AG04449 (cell line): ENCODE measurements around the gene HK1.

Experiments used
- CTCF ChIA-PET: fragments of 350-600 bp; formaldehyde crosslinking; extraction: SDS; loops from one replicate; lab custom pipeline; 2021; ENCODE audit warnings: antibody characterized with exemption; lab: Yijun Ruan, JAX
- POLR2A ChIA-PET: fragments of 400-600, 350-600 bp; formaldehyde crosslinking; extraction: SDS; loops from one replicate; lab custom pipeline; 2020; ENCODE audit warnings: antibody characterized with exemption, inconsistent platforms; lab: Yijun Ruan, JAX
- DNase-seq: peaks from one replicate; pipeline ENCODE4 v3.0.0-alpha.2; 2010; ENCODE audit warnings: low read depth, low spot score
- H3K4me3 ChIP-seq: 2 replicates; pipeline ENCODE4 v1.5.1; 2011; ENCODE audit warnings: low read depth, mild to moderate bottlenecking, control low read depth, low read length
- TF ChIP-seq, protein P1 (sequence below): IDR thresholded peaks from one replicate; pipeline ENCODE4 v1.5.1; 2011; ENCODE audit warnings: mild to moderate bottlenecking, moderate library complexity, low read length, control low read depth, inconsistent platforms; ENCODE audit not compliant: insufficient read depth; ENCODE audit errors: missing control alignments

Gene HK1

DNA sequence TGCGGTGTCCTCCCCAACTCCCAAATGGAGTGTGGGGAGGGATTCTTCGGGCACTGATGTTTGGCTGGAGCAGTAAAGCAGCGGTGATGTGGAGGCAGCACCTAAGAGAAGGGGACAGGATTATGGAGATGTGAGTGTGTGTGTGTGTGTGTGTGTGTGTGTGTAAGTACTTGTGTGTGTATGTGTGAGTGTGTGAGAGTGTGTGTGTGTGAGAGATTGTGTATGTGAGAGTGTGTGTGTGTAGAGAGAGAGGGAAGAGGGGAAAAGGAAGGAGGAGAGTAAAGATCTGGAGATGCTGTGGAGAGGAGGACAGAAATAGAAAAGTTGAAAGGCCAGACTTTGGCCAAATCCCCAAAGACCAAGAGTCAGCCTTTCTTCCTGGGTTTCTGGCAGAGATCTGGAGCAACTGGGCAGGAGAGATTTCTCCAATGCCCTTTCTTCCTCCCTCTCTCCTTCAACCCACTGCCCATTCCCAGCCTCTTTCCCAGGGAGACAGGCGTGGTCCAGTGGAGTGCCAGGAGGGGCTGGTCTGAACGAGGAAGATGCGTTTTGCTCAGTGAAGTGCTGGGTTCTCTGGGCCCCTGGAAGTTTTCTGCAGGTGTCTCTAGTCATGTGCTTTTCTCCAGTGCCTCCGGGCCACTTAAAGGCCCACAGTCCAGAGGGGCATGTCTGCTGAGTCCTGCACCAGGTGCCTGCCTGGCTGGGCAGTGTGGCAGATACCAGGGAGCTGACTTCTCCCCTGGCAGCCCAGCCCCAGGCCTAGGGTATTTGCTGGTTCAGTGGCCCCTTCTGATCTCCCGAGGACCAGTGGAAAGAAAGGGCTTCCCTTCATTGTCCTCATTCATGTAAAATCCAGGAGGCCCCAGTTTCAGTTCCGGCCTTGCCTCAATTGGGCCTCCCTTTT, 60.5 kb downstream of the HK1 start:
- ChIA-PET CTCF (interaction anchor here (1.4 kb wide), 1 partner anchor 12 kb away, joined by 3 read pairs; no protein-coding TSS in a partner anchor), POLR2A (no interaction called here)

GRCh38 chr10:69340695-69341094, 62.4 kb downstream of the HK1 start:
- ChIA-PET CTCF (no interaction called here), POLR2A (no interaction called here)
- H3K4me3 ChIP-seq, result no peak overlapping the region
- TF ChIP-seq, protein P1, sequence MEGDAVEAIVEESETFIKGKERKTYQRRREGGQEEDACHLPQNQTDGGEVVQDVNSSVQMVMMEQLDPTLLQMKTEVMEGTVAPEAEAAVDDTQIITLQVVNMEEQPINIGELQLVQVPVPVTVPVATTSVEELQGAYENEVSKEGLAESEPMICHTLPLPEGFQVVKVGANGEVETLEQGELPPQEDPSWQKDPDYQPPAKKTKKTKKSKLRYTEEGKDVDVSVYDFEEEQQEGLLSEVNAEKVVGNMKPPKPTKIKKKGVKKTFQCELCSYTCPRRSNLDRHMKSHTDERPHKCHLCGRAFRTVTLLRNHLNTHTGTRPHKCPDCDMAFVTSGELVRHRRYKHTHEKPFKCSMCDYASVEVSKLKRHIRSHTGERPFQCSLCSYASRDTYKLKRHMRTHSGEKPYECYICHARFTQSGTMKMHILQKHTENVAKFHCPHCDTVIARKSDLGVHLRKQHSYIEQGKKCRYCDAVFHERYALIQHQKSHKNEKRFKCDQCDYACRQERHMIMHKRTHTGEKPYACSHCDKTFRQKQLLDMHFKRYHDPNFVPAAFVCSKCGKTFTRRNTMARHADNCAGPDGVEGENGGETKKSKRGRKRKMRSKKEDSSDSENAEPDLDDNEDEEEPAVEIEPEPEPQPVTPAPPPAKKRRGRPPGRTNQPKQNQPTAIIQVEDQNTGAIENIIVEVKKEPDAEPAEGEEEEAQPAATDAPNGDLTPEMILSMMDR, result no peak
- DNase-seq, result no peak

More for the DNA sequence above, 60.5 kb downstream of the HK1 start:
- no peak for DNase-seq
- no peak overlapping the region for H3K4me3 ChIP-seq
- TF ChIP-seq, protein P1, result no peak

DNA sequence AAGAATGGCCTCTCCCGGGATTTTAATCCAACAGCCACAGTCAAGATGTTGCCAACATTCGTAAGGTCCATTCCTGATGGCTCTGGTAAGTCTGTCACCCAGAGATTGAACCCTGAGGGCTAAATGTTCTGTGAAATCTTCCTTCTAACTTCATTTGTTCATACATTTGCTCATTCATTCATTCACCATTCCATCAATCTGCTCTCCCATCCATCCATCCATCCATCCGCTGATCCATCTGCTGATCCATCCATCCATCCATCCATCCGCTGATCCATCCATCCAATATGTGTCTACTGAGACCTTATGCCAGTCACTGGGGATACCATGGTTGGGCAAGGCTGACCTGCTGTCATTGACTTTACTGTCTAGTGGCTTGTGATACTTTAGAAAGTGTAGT, 65.6 kb downstream of the HK1 start:
- ChIA-PET CTCF (no interaction called here), POLR2A (no interaction called here)
- DNase-seq, result no peak
- H3K4me3 ChIP-seq, result no peak overlapping the region
- TF ChIP-seq, protein P1, result no peak

DNA sequence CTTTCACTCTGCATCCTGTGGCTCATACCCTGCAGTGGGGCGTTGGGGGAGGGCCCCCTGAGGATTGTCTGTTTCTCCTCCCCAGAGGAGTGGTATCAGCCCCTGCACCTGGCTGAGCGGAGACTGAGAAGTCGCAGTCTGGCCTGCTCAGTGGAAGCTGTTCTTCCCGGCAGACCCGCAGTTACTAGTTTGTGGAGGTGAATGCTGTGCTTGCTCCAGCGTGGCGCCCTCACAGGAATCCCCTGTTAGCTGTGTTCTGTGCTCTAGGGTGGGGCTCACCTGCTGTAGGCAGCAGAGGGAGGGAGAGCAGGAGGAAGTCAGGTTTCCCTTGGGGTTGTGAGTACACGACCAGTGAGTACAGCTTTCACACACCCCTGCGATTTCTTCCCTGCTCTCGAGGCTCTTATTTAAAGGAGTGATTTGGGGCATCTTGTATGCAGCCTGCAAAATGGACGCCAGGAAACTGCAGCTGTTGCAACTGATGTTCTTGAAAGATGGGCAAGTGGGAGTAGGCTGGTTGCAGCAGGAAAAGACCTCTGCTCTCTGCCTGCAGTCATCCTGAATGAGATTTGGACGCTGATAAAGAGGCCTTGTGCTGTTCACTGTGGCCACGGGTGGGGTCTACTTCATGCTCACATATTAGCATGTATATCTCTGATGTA, 66.4 kb downstream of the HK1 start:
- H3K4me3 ChIP-seq, result no peak overlapping the region
- no peak for DNase-seq
- TF ChIP-seq, protein P1, result no peak
- ChIA-PET POLR2A (no interaction called here), CTCF (interaction anchor here (0.7 to 1.9 kb wide), 3 partner anchors 7 to 48 kb away, joined by 3 to 4 read pairs (median 3); no protein-coding TSS in a partner anchor)

- POLR2A ChIA-PET, result no interaction called here
- no peak for DNase-seq
- TF ChIP-seq, protein P1, result no peak
- CTCF ChIA-PET, result interaction anchor here (0.7 to 1.9 kb wide), 3 partner anchors 8 to 47 kb away, joined by 3 to 4 read pairs (median 3); no protein-coding TSS in a partner anchor
- H3K4me3 ChIP-seq, result no peak overlapping the region
These were observed 67.1 kb downstream of the HK1 start for GRCh38 chr10:69345402-69345801.
